ENCODE measurements around the gene ASB16. TPM values are rescaled to one million over a fixed set of nuclear protein-coding genes. Genes with fewer than 3 reads are reported as not detected.
"Not testable (repeated sequence)": the region's sequence is repeated elsewhere in the genome, so short reads cannot be mapped to it uniquely, and the experiment has no call there.

The ASB16 gene
- total RNA-seq, 1 donor = not detected

DNA sequence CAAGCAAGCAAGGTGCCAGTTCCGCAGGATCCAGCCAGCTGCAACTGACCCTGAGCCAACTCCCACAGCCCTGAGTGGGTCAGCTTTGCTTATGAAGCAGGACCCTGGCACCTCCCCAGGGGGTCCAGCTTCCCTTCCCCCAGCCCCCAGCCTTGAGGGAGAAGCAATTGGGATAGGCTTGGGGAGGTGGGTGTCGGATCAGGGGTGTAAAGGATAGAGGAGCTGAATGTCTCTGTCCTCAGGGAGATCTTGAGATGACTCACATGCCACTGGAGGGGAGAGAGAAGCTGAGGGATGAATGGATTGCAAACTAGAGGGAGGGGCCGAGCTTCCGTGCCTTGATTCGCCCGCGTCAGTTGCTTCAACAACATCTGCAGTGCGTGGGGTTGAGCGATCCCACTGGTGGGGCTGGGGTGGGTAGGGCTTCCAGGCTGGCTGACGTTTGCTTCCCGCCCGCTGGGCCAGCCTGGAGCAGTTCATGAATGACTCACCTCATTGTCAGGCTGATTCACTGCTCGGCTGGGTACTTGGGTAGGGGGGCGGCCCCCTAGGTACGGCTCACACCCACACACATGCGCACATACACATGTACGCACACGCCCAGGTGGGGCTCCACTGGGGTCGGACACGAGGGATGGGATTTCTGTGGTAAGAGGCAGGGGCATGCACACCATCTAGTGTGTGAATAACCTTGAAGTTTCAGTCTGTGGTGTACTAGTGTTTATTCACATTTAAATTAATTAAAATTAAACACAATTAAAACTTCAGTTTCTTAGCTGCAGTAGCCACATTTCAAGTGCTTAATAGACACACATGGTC is 32.4 kb upstream of the ASB16 start:
- H3K4me1 ChIP-seq (ENCODE audit: insufficient read depth, low read length) = peaks cover 12% of the 10 kb centered on the region
- no peaks in the 10 kb centered on the region for H3K9me3 ChIP-seq (ENCODE audit: low read depth, low read length)
- no peak overlapping the region for H3K4me3 ChIP-seq (ENCODE audit: low read length)
- no peaks in the 10 kb centered on the region for H3K27me3 ChIP-seq (ENCODE audit: insufficient read depth, low read length)

DNA sequence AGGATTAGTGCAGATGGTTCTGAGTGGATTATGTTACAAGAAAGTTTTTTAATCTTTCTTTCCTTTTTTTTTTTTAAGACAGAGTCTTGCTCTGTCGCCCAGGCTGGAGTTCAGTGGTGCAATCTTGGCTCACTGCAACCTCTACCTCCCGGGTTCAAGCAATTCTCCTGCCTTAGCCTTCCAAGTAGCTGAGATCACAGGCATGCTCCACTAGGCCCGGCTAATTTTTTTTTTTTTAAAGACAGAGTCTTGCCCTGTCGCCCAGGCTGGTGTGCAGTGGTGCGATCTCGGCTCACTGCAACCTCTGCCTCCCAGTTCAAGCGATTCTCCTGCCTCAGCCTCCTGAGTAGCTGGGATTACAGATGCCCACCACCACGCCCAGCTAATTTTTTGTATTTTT is 26.6 kb upstream of the ASB16 start:
- peaks cover 16% of the 10 kb centered on the region for H3K4me1 ChIP-seq (ENCODE audit: insufficient read depth, low read length)
- H3K4me3 ChIP-seq (ENCODE audit: low read length) = not testable (repeated sequence)

DNA sequence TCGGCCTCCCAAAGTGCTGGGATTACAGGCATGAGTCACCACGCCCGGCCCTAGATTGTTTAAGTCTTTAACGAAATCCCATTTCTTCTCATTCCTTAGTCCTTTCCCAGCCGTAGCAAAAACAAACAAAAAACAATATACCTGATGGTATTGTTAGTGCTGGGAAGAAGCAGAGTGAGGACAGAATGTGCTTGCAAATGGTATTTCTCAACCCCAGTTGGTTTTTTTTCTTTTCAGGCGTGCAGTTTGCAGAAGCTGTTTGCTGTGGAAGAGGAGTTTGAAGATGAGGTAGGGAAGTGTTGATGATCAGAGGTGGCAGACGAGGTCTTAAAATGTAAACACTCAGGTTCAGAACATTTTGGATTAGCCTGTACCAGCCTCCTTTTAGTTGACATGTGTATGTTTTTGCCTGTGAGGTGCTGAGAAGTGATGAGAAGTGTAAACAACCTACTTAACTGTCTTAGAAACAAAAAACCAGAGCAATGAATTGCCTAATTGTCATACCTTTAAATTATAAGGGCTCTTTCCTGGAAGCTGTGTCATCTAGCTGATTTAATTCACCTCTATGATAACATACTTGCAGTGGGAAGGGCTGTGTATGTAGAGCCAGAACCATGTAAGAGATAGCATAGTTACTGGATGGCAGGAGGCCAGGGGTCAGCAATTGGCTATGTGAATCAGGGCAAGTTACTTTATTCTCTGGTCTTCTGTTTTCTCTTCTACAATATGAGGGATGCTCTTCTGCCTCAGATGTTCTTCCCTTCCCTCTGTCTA is 25.4 kb upstream of the ASB16 start:
- Histone ChIP-seq H3K27me3 (ENCODE audit: insufficient read depth, low read length) (no peaks in the 10 kb centered on the region), H3K4me1 (ENCODE audit: insufficient read depth, low read length) (peaks cover 26% of the 10 kb centered on the region), H3K4me3 (ENCODE audit: low read length) (no peak overlapping the region), H3K9me3 (ENCODE audit: low read depth, low read length) (no peaks in the 10 kb centered on the region)

More for the DNA sequence above, 26.6 kb upstream of the ASB16 start:
- H3K27me3 ChIP-seq (ENCODE audit: insufficient read depth, low read length); H3K9me3 ChIP-seq (ENCODE audit: low read depth, low read length): not testable (repeated sequence)

DNA sequence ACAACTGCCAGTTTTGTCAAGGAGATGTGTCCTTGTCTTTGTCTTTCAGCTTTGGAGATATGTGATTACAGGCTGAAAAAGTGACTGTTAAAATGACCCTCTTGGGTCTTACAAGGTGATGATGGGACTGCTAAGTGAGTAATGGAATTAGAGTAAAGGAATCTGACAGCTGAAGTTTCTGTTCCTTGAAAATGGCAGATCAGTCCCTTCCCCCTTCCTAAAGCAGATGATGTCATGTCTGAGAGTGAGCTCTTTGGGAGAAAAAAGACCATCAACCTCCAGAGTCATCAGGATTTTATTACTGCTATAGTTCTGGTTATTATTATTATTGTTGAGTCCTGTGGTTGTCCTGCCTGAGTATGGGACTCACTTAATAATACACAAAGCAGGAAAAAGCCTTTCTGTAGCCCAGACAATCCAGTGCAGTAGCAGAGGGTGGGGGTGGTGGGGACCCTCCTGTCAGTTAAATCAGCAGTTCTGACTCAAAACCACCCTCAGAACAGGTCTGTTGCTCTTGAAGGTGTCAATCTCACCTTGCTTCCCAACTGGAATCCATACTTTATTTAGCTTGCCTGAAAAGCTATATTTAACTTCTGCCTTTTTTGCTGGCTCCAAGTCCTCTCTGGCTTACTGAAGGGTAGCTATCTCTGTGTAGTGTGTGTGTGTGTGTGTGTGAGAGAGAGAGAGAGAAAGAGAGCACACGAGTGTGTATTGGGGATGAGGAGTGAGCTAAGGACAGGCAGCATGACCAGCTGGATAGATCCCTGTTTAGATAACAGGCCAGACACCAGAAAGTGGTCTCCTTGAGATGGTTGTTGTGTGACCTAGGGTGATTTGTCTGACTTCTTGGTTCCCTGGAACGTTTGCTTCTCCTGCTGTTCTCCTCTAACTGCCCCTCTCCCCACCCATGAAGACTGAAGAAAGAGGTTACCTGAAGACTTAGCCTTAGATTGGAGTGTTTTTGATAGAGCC is 23.8 kb upstream of the ASB16 start:
- H3K9me3 ChIP-seq (ENCODE audit: low read depth, low read length) = no peaks in the 10 kb centered on the region
- no peak overlapping the region for H3K4me3 ChIP-seq (ENCODE audit: low read length)
- H3K27me3 ChIP-seq (ENCODE audit: insufficient read depth, low read length) = no peaks in the 10 kb centered on the region
- H3K4me1 ChIP-seq (ENCODE audit: insufficient read depth, low read length) = peaks cover 26% of the 10 kb centered on the region

DNA sequence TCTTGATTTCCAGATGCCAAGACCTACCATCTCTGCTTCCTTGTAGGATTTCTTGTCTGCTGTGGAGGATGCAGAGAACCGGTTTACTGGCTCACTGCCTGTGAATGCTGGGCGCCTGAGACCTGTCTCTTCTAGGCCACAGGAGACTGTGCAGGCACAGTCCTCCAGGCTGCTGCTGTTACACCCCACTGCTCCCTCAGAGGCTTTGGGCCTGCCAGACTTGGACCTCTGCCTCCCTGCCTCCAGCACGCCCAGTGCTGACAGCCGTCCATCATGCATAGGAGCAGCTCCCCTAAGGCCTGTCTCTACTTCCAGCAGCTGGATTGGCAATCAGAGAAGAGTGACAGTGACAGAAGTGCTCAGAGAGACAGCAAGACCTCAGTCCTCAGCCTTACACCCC is 22.7 kb upstream of the ASB16 start:
- H3K9me3 ChIP-seq (ENCODE audit: low read depth, low read length) = no peaks in the 10 kb centered on the region
- H3K4me3 ChIP-seq (ENCODE audit: low read length) = no peak overlapping the region
- peaks cover 16% of the 10 kb centered on the region for H3K4me1 ChIP-seq (ENCODE audit: insufficient read depth, low read length)
- H3K27me3 ChIP-seq (ENCODE audit: insufficient read depth, low read length) = no peaks in the 10 kb centered on the region

DNA sequence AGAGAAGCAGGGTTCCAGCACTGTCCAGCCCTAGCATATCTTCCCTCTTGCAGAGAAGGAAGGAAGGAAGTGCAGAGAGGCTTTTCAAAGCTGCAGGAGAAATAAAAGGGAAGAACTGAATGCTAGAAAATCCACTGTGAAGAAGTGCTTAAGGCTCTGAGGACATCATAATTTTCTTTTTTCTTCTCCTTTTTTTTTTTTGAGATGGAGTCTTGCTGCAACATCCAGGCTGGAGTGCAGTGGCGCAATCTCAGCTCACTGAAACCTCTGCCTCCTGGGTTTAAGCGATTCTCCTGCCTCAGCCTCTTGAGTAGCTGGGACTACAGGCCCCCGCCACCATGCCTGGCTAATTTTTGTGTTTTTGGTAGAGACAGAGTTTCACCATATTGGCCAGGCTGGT is 21.4 kb upstream of the ASB16 start:
- not testable (repeated sequence) for H3K9me3 ChIP-seq (ENCODE audit: low read depth, low read length); H3K4me3 ChIP-seq (ENCODE audit: low read length); H3K27me3 ChIP-seq (ENCODE audit: insufficient read depth, low read length)
- peaks cover 13% of the 10 kb centered on the region for H3K4me1 ChIP-seq (ENCODE audit: insufficient read depth, low read length)

DNA sequence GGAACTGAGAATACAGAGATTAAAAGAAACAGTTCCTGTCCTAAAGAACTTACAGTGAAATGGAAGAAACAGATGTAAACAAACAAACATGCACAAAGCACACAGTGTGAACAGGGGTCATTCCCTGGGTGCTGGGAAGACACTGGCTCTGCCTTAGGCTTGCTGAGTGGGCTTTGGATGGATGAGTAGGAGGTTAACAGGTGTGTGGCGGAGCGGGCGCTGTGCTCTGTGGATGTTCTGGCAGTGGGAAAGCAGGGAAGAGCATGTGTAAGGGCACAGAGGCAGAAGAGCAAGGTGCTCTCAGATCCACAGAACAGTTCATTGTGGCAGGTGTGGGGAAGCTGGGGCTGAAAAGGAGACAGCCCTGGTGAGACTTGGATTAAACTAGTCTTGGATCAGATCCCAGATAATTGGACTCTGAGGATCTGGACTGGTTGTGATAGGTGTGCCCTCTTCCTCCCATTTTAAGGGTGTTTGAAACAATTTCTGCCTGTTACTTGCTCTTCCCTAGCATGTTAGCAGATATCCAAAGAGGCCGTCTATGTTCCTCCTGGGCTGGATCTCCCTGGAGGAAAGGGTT is 20.7 kb upstream of the ASB16 start:
- Histone ChIP-seq H3K4me1 (ENCODE audit: insufficient read depth, low read length) (peaks cover 13% of the 10 kb centered on the region), H3K9me3 (ENCODE audit: low read depth, low read length) (no peaks in the 10 kb centered on the region), H3K27me3 (ENCODE audit: insufficient read depth, low read length) (no peaks in the 10 kb centered on the region), H3K4me3 (ENCODE audit: low read length) (no peak overlapping the region)

DNA sequence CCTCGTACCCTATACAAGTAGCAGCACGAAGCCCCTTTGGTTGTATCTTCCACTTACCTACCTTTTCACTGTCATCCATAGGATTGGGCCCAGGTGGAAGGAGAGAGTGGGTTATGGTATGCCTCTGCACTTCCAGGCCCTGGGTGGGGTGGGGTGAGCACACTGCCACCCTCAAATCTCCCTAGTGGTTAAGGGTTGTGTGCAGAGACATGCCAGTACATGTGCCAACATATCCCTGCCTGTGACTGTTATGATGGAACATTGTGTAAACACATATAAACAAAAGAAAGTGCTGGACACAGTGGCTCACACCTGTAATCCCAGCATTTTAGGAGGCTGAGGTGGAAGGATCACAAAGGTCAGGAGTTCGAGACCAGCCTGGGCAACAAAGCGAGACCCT is 17.6 kb upstream of the ASB16 start:
- Histone ChIP-seq H3K4me3 (ENCODE audit: low read length) (no peak overlapping the region), H3K27me3 (ENCODE audit: insufficient read depth, low read length) (no peaks in the 10 kb centered on the region), H3K4me1 (ENCODE audit: insufficient read depth, low read length) (peaks cover 13% of the 10 kb centered on the region), H3K9me3 (ENCODE audit: low read depth, low read length) (no peaks in the 10 kb centered on the region)

DNA sequence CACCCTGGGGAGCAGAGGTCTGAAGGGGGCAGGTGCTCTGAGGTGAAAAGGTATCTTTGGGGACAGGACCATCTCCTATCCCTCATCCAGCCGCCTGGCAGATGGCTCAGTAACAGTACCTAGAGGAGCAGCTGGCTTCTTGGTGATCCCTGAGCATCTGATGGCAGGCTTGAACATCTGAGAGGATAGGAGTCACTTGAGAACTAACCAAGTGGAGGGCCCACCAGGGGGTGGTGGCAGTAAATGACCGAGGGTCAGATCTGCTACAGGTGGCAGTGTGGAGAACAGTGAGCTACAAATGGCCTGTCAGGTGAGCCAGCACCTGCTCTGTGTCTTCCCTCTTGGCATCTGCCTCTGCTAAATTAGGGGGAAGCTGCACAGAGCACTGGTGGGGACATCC is 15.0 kb upstream of the ASB16 start:
- no peak overlapping the region for H3K4me3 ChIP-seq (ENCODE audit: low read length)
- no peaks in the 10 kb centered on the region for H3K27me3 ChIP-seq (ENCODE audit: insufficient read depth, low read length)
- H3K4me1 ChIP-seq (ENCODE audit: insufficient read depth, low read length) = no peaks in the 10 kb centered on the region
- H3K9me3 ChIP-seq (ENCODE audit: low read depth, low read length) = no peaks in the 10 kb centered on the region

DNA sequence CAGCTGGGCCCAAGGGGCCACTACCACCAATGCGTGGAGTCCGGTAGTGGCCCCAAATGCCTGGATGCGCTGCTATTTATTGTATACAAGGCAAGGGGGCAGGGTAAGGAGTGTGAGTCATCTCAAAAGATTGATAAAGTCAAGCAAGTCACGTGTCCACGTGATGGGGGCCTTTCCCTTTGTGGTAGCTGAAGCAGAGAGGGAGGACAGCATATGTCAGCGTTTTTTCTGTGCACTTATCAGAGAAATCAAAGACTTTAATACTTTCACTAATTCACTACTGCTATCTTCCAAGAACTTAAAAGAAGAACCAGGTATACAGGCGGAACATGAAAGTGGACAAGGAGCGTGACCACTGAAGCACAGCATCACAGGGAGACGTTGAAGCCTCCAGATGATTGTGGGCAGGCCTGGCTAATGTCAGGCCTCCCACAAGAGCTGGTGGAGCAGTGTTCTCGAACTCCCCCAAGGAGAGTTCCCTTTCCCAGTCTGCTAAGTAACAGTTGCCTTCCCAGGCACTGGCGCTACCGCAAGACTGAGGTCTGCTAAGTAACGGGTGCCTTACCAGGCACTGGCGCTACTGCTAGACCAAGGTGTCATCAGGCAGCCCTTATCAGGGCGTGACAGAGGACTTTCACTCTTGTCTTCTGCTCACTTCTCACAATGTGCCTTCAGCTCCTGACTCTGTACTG is 10.8 kb upstream of the ASB16 start:
- Histone ChIP-seq H3K4me3 (ENCODE audit: low read length) (no peak overlapping the region), H3K4me1 (ENCODE audit: insufficient read depth, low read length) (no peaks in the 10 kb centered on the region), H3K9me3 (ENCODE audit: low read depth, low read length) (no peaks in the 10 kb centered on the region), H3K27me3 (ENCODE audit: insufficient read depth, low read length) (no peaks in the 10 kb centered on the region)

DNA sequence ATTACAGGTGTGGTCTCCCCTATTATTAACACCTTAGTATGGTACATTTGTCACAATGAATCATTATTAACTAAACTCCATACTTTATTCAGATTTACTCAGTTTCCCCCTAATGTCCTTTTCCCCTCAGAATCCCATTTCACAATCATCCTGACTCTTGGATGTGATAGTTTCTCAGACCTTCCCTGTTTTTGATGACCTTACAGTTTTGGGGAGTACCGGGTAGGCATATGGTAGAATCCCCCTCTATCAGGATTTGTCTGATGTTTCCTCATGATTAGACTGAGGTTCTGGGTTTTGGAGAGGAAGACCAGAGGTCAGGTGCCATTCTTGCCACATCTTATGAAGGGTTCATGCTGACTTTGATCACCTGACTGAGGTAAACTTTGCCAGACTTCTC is 6.0 kb upstream of the ASB16 start:
- no peak overlapping the region for H3K4me3 ChIP-seq (ENCODE audit: low read length)
- peaks cover 4% of the 10 kb centered on the region for H3K4me1 ChIP-seq (ENCODE audit: insufficient read depth, low read length)
- H3K9me3 ChIP-seq (ENCODE audit: low read depth, low read length) = no peaks in the 10 kb centered on the region
- no peaks in the 10 kb centered on the region for H3K27me3 ChIP-seq (ENCODE audit: insufficient read depth, low read length)

DNA sequence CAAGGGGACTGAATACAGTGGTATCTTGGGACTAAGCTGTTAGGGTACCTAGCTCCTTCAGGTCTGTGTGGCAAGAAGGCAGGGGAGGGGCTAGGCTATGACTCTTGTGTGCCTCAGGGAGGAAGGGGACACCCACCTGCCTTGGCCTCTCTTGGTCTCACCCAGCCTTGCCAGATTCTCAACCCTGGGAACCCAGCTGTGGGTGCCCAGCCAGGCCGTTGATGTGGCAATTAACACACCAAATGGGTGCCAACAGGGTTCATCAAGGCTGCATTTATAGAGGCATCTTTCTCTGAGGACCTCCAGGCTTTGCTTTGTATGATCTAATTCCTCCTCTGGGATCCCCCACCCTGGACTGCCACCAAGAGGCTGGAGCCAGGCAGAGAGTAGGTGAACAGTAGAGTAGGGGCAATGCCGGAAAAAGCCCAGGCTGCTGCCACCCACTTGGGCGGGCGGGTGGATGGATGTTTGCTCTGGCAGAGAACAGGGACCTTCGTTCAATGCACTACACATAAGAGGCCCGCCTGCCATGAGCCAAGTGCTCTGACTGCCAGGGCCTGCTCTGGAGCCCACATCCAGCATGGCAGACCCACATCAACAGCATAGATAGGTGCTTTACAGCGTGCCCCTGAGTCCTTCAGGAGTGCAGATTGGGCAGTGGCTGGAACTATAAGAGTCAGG is 3.2 kb upstream of the ASB16 start:
- Histone ChIP-seq H3K9me3 (ENCODE audit: low read depth, low read length) (no peaks in the 10 kb centered on the region), H3K4me1 (ENCODE audit: insufficient read depth, low read length) (peaks cover 4% of the 10 kb centered on the region), H3K27me3 (ENCODE audit: insufficient read depth, low read length) (no peaks in the 10 kb centered on the region), H3K4me3 (ENCODE audit: low read length) (no peak overlapping the region)

DNA sequence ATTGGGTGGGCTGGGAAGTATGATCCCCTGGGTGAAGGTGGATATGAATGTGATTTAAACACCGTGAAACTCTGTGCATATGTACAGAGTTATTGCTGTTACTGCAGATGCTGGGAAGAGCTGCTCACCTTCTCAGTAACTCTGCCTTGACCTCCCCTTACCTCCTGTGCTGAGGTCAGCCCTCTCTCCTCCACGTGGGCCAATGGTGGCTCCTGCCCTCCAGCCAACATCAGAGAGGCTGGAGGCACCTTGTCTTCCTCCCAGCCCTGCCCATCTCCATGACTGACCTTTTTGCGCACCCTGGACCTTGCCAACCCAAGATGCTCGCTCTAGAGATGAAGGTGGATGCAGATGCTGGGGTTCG is 387 bp upstream of the ASB16 start:
- H3K9me3 ChIP-seq (ENCODE audit: low read depth, low read length) = no peaks in the 10 kb centered on the region
- H3K4me1 ChIP-seq (ENCODE audit: insufficient read depth, low read length) = peaks cover 4% of the 10 kb centered on the region
- H3K27me3 ChIP-seq (ENCODE audit: insufficient read depth, low read length) = no peaks in the 10 kb centered on the region
- H3K4me3 ChIP-seq (ENCODE audit: low read length) = no peak overlapping the region
